Astrocyte of the cerebellum (primary cell): Measurements from ENCODE around the gene SPINK8.
"Not testable (repeated sequence)": the region's sequence is repeated elsewhere in the genome, so short reads cannot be mapped to it uniquely, and the experiment has no call there.

Experiments used
- DNase-seq: peaks from one replicate; pipeline ENCODE4 v3.0.0-alpha.2; 2011; ENCODE audit warnings: low read depth
- H3K4me3 ChIP-seq: 2 replicates; pipeline ENCODE4 v1.5.1; 2011; ENCODE audit warnings: mild to moderate bottlenecking, low read depth, low read length, moderate library complexity
- CTCF ChIP-seq: IDR thresholded peaks from 2 replicates; pipeline ENCODE4 v1.5.1; 2012; ENCODE audit warnings: low read length, low read depth, moderate library complexity, mild to moderate bottlenecking; ENCODE audit errors: missing control alignments
- in situ Hi-C: cut with HindIII; loops from 2 replicates; pipeline ENCODE4 v1.10.0; 2017; ENCODE audit warnings: low sequenced_read_pairs

SPINK8 gene

GRCh38 chr3:48333346-48334245, at the start of gene SPINK8:
SPINK8 (minus strand) TSS chr3:48333661; CDS start chr3:48328341, 5,320 bp downstream.
- H3K4me3 ChIP-seq, in situ Hi-C loops, DNase-seq: not testable (repeated sequence)

- in situ Hi-C loops, result no loop called here
- H3K4me3 ChIP-seq, result no peak overlapping the region
- no peak for DNase-seq
- TF ChIP-seq CTCF, result no peak
Measured at GRCh38 chr3:48372862-48373435, 39.5 kb upstream of the SPINK8 start.

GRCh38 chr3:48372377-48372770, 38.9 kb upstream of the SPINK8 start:
- no peak overlapping the region for H3K4me3 ChIP-seq
- no peak for DNase-seq
- in situ Hi-C loops, result no loop called here
- TF ChIP-seq CTCF, result no peak

GRCh38 chr3:48371651-48372376, 38.4 kb upstream of the SPINK8 start, which contains the start of gene FBXW12:
FBXW12 (plus strand) TSS chr3:48372219; CDS start chr3:48372768, 549 bp downstream.
- TF ChIP-seq CTCF, result no peak
- no peak within 1 kb of the TSS for H3K4me3 ChIP-seq
- in situ Hi-C loops, result no loop called here
- no peak for DNase-seq

GRCh38 chr3:48370333-48370713, 36.9 kb upstream of the SPINK8 start:
- TF ChIP-seq CTCF, result no peak
- DNase-seq, result no peak
- no peak overlapping the region for H3K4me3 ChIP-seq
- in situ Hi-C loops, result no loop called here

- in situ Hi-C loops, result no loop called here
- H3K4me3 ChIP-seq, result no peak overlapping the region
- no peak for TF ChIP-seq CTCF
- no peak for DNase-seq
Measured at GRCh38 chr3:48369693-48370332, 36.4 kb upstream of the SPINK8 start.
